Measurements from ENCODE around the gene SOBP.

The SOBP gene

DNA sequence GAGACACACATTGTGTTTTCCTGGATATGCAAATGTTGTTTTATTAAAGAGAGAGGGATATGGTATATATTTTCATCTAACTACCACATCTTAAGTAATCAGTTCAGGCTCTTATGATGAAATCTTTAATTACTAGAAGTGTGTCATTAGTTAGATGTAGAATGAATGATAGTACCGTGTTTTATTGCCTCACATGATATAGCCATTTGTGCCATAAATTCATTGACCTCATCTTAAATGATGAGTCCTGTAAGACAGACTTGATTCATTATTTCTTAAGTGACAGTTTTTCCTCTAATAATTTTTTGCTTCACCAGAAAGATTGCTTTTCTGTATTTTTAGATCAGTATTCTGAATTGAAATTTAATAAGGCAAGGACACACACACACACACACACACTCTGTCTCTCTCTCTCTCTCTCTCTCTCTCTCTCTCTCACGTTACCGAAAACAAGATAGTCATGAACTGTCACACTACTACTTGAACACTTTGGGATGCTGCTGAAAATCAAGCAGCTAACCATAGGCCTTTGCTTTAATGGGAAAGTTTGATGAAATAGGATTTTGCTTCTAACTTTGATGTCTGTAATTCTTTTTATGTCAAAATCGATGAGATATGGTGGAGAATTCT lies 140.5 kb downstream of the SOBP start:
- no peak overlapping the region for H3K4me3 ChIP-seq
- no peak overlapping the region for H3K27ac ChIP-seq

- Histone ChIP-seq H3K27ac (no peak overlapping the region), H3K4me3 (no peak overlapping the region)
These were observed 142.6 kb downstream of the SOBP start for GRCh38 chr6:107632381-107633136.

GRCh38 chr6:107633680-107634323 lies 143.9 kb downstream of the SOBP start:
- H3K4me3 ChIP-seq: no peak overlapping the region
- H3K27ac ChIP-seq: no peak overlapping the region

DNA sequence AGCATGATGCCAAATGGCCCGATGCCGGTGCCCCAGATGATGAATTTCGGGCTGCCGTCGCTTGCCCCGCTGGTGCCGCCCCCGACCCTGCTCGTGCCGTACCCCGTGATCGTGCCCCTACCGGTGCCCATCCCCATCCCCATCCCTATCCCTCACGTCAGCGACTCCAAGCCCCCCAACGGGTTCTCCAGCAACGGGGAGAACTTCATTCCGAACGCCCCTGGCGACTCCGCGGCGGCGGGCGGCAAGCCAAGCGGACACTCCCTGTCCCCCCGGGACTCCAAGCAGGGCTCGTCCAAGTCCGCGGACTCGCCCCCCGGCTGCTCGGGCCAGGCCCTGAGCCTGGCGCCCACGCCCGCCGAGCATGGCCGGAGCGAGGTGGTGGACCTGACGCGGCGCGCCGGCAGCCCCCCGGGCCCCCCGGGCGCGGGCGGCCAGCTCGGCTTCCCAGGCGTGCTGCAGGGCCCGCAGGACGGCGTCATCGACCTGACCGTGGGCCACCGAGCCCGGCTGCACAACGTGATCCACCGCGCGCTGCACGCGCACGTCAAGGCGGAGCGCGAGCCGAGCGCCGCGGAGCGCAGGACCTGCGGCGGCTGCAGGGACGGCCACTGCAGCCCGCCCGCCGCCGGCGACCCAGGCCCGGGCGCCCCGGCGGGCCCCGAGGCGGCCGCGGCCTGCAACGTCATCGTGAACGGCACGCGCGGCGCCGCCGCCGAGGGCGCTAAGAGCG lies 144.6 kb downstream of the SOBP start:
- Histone ChIP-seq H3K27ac (no peak overlapping the region), H3K4me3 (peak overlapping the region in 3 of 7 experiments; percentile 13 to 25 (median 17))

- H3K27ac ChIP-seq: no peak overlapping the region
- peak overlapping the region in 1 of 7 experiments; percentile 17 for H3K4me3 ChIP-seq
These were observed 145.2 kb downstream of the SOBP start for GRCh38 chr6:107635057-107635515.

DNA sequence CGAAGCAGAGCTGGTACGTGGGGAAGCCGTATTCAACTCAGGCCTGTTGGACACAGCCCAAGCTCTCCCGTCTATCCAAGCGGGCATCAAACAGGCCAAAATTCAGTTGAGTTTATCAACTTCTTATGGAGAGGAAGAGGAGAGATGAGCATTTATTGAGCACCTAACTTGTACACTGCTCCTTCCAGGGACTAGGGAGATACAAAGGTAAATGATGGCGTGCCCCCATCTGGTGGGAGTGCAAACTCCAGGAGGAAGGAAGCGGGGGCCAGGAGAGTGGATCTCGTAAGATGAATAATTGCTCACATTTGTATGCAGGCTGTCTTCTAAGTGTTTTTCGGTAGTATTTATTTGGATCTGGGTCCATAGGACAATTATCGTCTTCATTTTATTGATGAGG lies 146.6 kb downstream of the SOBP start:
- Histone ChIP-seq H3K27ac (no peak overlapping the region), H3K4me3 (no peak overlapping the region)

DNA sequence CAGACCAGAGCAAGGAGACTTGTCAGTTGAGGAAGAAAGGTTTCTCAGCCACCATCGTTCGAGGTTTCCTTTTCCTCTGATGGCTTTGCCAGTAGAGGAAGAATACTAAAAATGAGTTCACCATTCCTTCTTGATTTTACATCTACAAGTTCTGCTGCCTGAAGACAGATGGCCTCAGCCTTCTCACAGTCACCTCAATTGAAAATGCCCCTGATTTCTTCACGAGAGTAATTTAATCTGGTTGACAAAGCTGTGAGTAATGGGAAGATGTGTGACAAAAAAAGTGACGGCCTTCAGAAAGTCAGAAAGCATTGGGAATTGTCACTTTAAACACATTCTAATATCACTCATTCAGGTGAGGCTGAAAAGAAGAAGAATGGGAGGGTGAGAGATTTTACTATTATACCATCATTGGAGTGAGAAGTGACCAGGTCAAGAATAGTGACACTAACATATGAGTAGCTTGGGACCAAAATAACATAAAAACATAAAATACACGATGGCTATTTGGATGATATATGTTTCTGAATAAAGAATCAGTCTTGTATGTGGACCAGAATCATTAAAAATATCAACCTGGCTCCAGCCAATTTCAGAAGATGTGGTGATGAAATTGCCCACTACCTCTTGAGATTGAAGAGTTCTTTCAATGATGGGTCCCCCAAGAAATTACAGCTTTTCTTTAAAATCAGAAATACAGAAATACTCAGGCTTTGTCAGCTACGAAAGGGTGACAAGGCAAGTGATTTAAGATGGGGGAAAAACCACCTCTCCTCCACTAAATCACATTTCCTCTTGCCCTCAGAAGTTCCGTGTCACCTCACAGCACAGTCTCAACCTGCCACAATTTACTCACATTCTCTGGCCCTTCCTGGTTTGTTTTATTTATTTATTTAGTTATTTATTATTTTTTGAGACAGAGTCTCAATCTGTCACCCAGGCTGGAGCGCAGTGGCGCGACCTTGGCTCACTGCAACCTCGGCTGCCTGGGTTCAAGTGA lies 147.7 kb downstream of the SOBP start:
- Histone ChIP-seq H3K4me3 (no peak overlapping the region), H3K27ac (no peak overlapping the region)

DNA sequence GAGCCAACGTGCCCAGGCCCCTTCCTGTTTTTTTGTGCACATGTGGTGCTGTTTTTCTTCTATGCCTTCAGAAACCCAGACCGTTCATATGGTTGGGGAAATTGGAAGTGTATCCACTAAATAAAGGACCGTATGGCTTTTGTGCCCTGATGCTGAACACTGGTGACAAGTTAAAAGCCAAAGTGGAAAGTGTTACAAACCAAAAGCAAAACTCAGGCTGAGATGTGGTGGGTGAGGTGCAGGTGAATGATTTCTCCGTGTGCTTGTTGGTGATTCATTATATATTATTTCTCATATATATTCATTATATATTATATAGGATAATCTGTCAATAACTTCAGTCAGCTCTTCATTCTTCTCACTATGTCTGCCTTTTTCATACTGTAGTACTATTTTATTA lies 148.6 kb downstream of the SOBP start:
- no peak overlapping the region for H3K27ac ChIP-seq
- H3K4me3 ChIP-seq: no peak overlapping the region

DNA sequence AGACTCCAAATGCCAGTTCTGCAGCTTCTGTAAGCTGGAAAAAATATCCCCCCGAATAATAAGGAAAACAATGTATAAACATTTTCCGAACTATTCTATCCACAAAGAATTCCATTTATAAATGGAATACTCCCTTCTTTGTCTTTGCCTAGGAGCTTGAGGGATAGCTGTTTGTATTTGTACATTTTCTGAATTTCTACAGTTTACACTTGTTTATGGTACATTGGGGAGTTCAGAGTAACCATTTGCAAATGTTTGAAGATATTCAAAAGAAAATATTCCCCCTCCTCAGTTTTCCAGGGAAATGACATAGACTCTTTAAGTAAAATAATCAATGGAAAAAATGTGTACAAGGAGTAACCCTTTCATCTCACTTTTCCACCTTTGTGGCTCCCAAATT lies 149.6 kb downstream of the SOBP start:
- Histone ChIP-seq H3K4me3 (no peak overlapping the region), H3K27ac (no peak overlapping the region)

DNA sequence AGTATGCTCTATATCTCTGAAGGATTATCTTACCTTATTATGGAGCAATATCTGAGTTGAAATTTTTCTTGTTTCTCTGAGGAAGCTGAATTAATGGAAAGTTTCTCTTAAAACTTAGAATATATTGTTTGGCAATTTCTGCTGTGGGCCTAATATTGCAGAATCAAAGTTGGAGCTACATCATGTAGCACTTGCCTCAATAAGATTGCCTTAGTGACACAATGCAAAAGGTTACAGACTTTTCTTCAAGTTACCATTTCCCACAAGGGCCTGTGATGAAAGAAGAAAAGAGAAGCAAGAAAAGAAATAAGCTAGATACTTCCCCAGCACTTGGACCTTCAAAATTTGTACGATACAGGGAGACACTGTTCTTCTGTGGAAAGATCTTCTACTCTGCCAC lies 151.2 kb downstream of the SOBP start:
- Histone ChIP-seq H3K27ac (no peak overlapping the region), H3K4me3 (no peak overlapping the region)

GRCh38 chr6:107641500-107641941 lies 151.6 kb downstream of the SOBP start:
- Histone ChIP-seq H3K27ac (no peak overlapping the region), H3K4me3 (no peak overlapping the region)

- no peak overlapping the region for H3K4me3 ChIP-seq
- no peak overlapping the region for H3K27ac ChIP-seq
These were observed 152.4 kb downstream of the SOBP start for GRCh38 chr6:107642095-107642860.

- no peak overlapping the region for H3K4me3 ChIP-seq
- no peak overlapping the region for H3K27ac ChIP-seq
These were observed 153.0 kb downstream of the SOBP start for GRCh38 chr6:107642861-107643328.

DNA sequence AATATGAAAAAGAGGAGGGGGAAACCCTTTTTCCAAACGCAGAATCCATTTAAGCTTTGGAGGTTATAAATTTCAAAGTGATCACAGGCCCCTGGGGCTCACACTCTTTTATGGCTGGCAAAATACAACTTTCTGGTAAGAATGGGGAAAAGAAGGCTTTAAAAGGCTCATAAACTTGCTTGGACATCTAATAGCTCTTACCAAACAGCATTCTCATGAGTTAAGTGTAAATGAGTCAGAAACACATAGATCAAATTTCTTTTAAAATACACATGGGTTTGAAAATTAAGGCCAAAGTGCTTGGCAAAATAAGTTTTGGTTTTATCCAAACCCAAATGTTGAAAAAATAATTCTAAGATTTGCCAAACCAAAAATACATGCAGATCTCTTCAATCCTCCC lies 154.6 kb downstream of the SOBP start:
- no peak overlapping the region for H3K27ac ChIP-seq
- H3K4me3 ChIP-seq: no peak overlapping the region

DNA sequence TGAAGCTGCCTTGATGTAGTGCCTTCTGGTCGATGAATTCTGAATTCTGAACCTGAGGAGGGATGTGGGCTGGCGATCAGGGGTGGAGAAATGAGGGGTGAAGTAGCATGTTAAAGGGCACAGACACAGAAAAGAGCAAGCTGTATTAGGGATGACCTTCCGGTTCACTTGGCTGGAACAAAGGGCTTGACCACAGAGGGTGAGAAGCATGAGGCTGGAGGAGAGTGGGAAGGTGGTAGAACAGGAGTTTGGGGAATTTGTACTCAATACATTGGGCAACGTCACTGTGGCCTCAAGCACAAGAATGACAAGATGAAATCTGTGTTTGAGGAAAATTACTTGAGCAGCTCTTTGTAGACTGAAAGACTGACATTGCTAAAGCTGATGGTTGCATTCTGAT lies 155.8 kb downstream of the SOBP start:
- Histone ChIP-seq H3K27ac (no peak overlapping the region), H3K4me3 (no peak overlapping the region)

DNA sequence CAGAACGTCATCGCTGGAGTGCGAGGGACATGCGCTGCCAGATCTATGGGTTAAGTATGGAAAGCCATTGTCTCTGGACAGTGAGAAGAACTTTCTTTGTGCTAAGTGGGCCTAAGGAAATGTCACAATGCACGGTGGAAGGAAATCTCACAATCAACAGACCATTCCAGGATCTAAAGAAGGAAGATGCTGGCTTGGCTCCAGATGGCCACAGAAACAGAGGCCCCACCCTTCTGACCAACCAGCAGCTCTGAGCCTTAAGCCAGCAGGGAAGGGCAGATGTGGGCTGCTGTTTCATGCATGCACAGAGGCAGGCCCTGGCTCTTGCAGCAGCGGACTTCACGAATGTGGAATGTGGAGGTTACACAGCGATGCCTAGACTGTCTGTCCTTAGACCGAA lies 156.3 kb downstream of the SOBP start:
- H3K27ac ChIP-seq: peak overlapping the region in 1 of 21 experiments; percentile 10
- H3K4me3 ChIP-seq: no peak overlapping the region

DNA sequence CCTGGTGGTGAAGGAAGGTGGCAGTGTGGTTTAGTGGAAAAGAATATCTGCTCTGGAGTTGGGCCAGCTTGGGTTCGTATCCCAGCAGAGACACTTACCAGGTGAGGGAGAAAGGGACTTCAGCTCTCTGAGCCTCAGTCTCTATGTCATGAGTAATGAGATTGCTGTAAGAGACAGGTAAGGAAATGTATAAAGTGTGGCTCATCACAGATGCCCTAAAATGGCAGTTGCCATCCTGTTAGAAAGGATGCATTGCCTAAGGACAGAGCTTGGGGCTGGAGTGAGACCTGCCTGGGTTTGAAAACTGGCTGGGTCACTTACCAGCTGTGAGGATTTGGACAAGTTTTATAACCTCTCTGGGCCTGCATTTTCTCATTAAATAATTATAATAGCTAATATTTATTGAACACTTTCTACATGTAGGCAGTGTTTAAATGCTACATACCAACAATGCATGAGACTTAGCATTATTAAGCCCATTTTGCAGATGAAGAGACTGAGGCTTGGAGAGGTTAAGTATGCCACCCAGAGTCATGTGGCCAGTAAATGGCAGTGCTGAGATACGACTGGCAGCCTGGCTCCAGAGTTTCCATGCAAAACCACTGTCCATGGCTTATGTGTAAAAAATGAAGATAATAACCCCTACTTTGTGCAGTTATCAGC lies 157.0 kb downstream of the SOBP start:
- no peak overlapping the region for H3K4me3 ChIP-seq
- peak overlapping the region in 1 of 21 experiments; percentile 10 for H3K27ac ChIP-seq
